EH (cell line): ENCODE measurements around the gene DDX43.
"Not testable (repeated sequence)": the region's sequence is repeated elsewhere in the genome, so short reads cannot be mapped to it uniquely, and the experiment has no call there.

Experiments
- DNase-seq: peaks from one replicate; pipeline ENCODE4 v3.0.0-alpha.2; 2015; ENCODE audit warnings: low read depth

DDX43 gene

GRCh38 chr6:73394577-73395354 is at the start of gene DDX43:
TSS of gene DDX43 (plus strand) at chr6:73394828. CDS start at chr6:73394906, 78 bp downstream.
- no peak for DNase-seq

GRCh38 chr6:73348550-73349204 is 46.0 kb upstream of the DDX43 start:
- no peak for DNase-seq

- DNase-seq = no peak
Measured at GRCh38 chr6:73349311-73349710, 45.3 kb upstream of the DDX43 start.

GRCh38 chr6:73353636-73354593 is 40.7 kb upstream of the DDX43 start, which contains the start of gene DPPA5:
TSS of gene DPPA5 (minus strand) at chr6:73354276. CDS start at chr6:73354225, 51 bp downstream.
- no peak for DNase-seq

GRCh38 chr6:73362358-73362757 is 32.3 kb upstream of the DDX43 start, which contains the start of gene KHDC3L:
TSS of gene KHDC3L (plus strand) at chr6:73362658. CDS start at chr6:73362730, 72 bp downstream.
- no peak for DNase-seq

- DNase-seq = no peak
Measured at GRCh38 chr6:73362869-73363536, 31.6 kb upstream of the DDX43 start.

- DNase-seq = no peak
Measured at GRCh38 chr6:73363537-73363875, 31.1 kb upstream of the DDX43 start.

GRCh38 chr6:73364121-73364520 is 30.5 kb upstream of the DDX43 start:
- no peak for DNase-seq

GRCh38 chr6:73364549-73364948 is 30.1 kb upstream of the DDX43 start:
- DNase-seq = no peak

GRCh38 chr6:73367761-73368355 is 26.8 kb upstream of the DDX43 start:
- no peak for DNase-seq

GRCh38 chr6:73368675-73369074 is 26.0 kb upstream of the DDX43 start:
- DNase-seq = no peak

GRCh38 chr6:73369157-73369556 is 25.5 kb upstream of the DDX43 start:
- DNase-seq = no peak

- DNase-seq = no peak
Measured at GRCh38 chr6:73369563-73369962, 25.1 kb upstream of the DDX43 start, which contains the start of gene OOEP. TSS of gene OOEP (minus strand) at chr6:73369897. CDS start at chr6:73369792, 105 bp downstream.

GRCh38 chr6:73371984-73372383 is 22.6 kb upstream of the DDX43 start:
- no peak for DNase-seq

GRCh38 chr6:73372516-73372915 is 22.1 kb upstream of the DDX43 start:
- DNase-seq = no peak

GRCh38 chr6:73375216-73375615 is 19.4 kb upstream of the DDX43 start:
- DNase-seq = no peak

GRCh38 chr6:73377225-73377624 is 17.4 kb upstream of the DDX43 start:
- no peak for DNase-seq

GRCh38 chr6:73381531-73381930 is 13.1 kb upstream of the DDX43 start:
- DNase-seq = not testable (repeated sequence)

GRCh38 chr6:73382462-73383113 is 12.0 kb upstream of the DDX43 start:
- peak; percentile 54 for DNase-seq

- DNase-seq = no peak
Measured at GRCh38 chr6:73388433-73388799, 6.2 kb upstream of the DDX43 start.
